ENCODE data around the gene ME1. TPM values are rescaled to one million over a fixed set of nuclear protein-coding genes. Genes with fewer than 3 reads are reported as not detected.

Gene ME1
- total and polyA plus RNA-seq, 2 experiments from 2014 or later, result 4.0 to 10.0 TPM

GRCh38 chr6:83190626-83191025 is 240.2 kb downstream of the ME1 start:
- in situ Hi-C loops (cut with MboI), result loop anchor here (25.0 kb wide), 1 partner anchor 953 kb away; the partner anchor contains the start of gene IBTK
- H3K4me1 ChIP-seq (ENCODE audit: insufficient read depth), result peaks cover 21% of the 10 kb centered on the region
- peak overlapping the region; percentile 15 for H3K4me2 ChIP-seq (ENCODE audit: unreplicated experiment)
- TF ChIP-seq EZH2phosphoT487 (IDR thresholded peaks at IDR 0.05; ENCODE audit: insufficient read depth, low read depth) (no peak), EZH2 (IDR thresholded peaks at IDR 0.05; ENCODE audit: insufficient read depth, poor library complexity, severe bottlenecking) (no peak)
- no peaks in the 10 kb centered on the region for H3K27me3 ChIP-seq (replicated peaks; ENCODE audit: insufficient read depth)
- 76 to 89% methylated on average over 6 of the region's 6 CpGs for WGBS, 2 experiments (ENCODE audit: low coverage in 1 of 2, low lambda C conversion rate in 2 of 2, missing lambda C conversion rate in 2 of 2)
- H3F3A ChIP-seq (ENCODE audit: insufficient read depth), result peaks cover 10% of the 10 kb centered on the region; the same call in 1 of the 2 replicates
- peak overlapping the region; percentile 88; the same call in 1 of the 2 replicates for H3K4me3 ChIP-seq
- H3K9me2 ChIP-seq (ENCODE audit: insufficient read depth), result no peaks in the 10 kb centered on the region
- peaks cover 85% of the 10 kb centered on the region for H3K79me2 ChIP-seq (ENCODE audit: insufficient read depth)
- no peak for DNase-seq
- no peak overlapping the region for H2AFZ ChIP-seq
- no peaks in the 10 kb centered on the region for H3K9me3 ChIP-seq (ENCODE audit: low read depth)
- H4K20me1 ChIP-seq (ENCODE audit: insufficient read depth), result no peaks in the 10 kb centered on the region
- no peak overlapping the region for H3K27ac ChIP-seq
- H3K36me3 ChIP-seq (ENCODE audit: low read depth), result peaks cover 40% of the 10 kb centered on the region
- H3K9ac ChIP-seq, result no peak overlapping the region

- Histone ChIP-seq H2AFZ (no peak overlapping the region), H3F3A (ENCODE audit: insufficient read depth) (peaks cover 28% of the 10 kb centered on the region), H3K27ac (no peak overlapping the region), H3K9ac (no peak overlapping the region), H3K4me3 (no peak overlapping the region), H3K9me2 (ENCODE audit: insufficient read depth) (no peaks in the 10 kb centered on the region), H4K20me1 (ENCODE audit: insufficient read depth) (no peaks in the 10 kb centered on the region), H3K4me2 (ENCODE audit: unreplicated experiment) (no peak overlapping the region), H3K9me3 (ENCODE audit: low read depth) (no peaks in the 10 kb centered on the region), H3K79me2 (ENCODE audit: insufficient read depth) (peaks cover 85% of the 10 kb centered on the region), H3K27me3 (replicated peaks; ENCODE audit: insufficient read depth) (no peaks in the 10 kb centered on the region), H3K4me1 (ENCODE audit: insufficient read depth) (peaks cover 31% of the 10 kb centered on the region), H3K36me3 (ENCODE audit: low read depth) (peaks cover 56% of the 10 kb centered on the region)
- TF ChIP-seq EZH2 (IDR thresholded peaks at IDR 0.05; ENCODE audit: insufficient read depth, poor library complexity, severe bottlenecking) (no peak), EZH2phosphoT487 (IDR thresholded peaks at IDR 0.05; ENCODE audit: insufficient read depth, low read depth) (no peak)
- 82 to 83% methylated on average over 3 of the region's 3 CpGs for WGBS, 2 experiments (ENCODE audit: low coverage in 1 of 2, low lambda C conversion rate in 2 of 2, missing lambda C conversion rate in 2 of 2)
- no peak for DNase-seq
- in situ Hi-C loops (cut with MboI), result loop anchor here (25.0 kb wide), 1 partner anchor 951 kb away; the partner anchor contains the start of gene IBTK
Measured at GRCh38 chr6:83188501-83188900, 242.3 kb downstream of the ME1 start.

- WGBS, 2 experiments (ENCODE audit: low coverage in 1 of 2, low lambda C conversion rate in 2 of 2, missing lambda C conversion rate in 2 of 2), result 100% methylated on average over 2 of the region's 2 CpGs
- H4K20me1 ChIP-seq (ENCODE audit: insufficient read depth), result peaks cover 9% of the 10 kb centered on the region; the same call in 1 of the 2 replicates
- peaks cover 79% of the 10 kb centered on the region for H3K79me2 ChIP-seq (ENCODE audit: insufficient read depth)
- H3K4me3 ChIP-seq, result no peak overlapping the region
- H3K27ac ChIP-seq, result peak overlapping the region; percentile 70
- no peak for TF ChIP-seq EZH2 (IDR thresholded peaks at IDR 0.05; ENCODE audit: insufficient read depth, poor library complexity, severe bottlenecking)
- TF ChIP-seq EZH2phosphoT487 (IDR thresholded peaks at IDR 0.05; ENCODE audit: insufficient read depth, low read depth), result no peak
- peak; percentile 23 for DNase-seq
- no peaks in the 10 kb centered on the region for H3K9me3 ChIP-seq (ENCODE audit: low read depth)
- H3F3A ChIP-seq (ENCODE audit: insufficient read depth), result peaks cover 57% of the 10 kb centered on the region
- H3K9me2 ChIP-seq (ENCODE audit: insufficient read depth), result no peaks in the 10 kb centered on the region
- in situ Hi-C loops (cut with MboI), result loop anchor here (25.0 kb wide), 1 partner anchor 948 kb away; the partner anchor contains the start of gene IBTK
- no peaks in the 10 kb centered on the region for H3K27me3 ChIP-seq (replicated peaks; ENCODE audit: insufficient read depth)
- H3K4me1 ChIP-seq (ENCODE audit: insufficient read depth), result peaks cover 36% of the 10 kb centered on the region
- H3K9ac ChIP-seq, result no peak overlapping the region
- no peak overlapping the region for H3K4me2 ChIP-seq (ENCODE audit: unreplicated experiment)
- no peak overlapping the region for H2AFZ ChIP-seq
- peaks cover 78% of the 10 kb centered on the region for H3K36me3 ChIP-seq (ENCODE audit: low read depth)
Measured at GRCh38 chr6:83185096-83185495, 245.8 kb downstream of the ME1 start.

GRCh38 chr6:83183082-83183828 is 247.6 kb downstream of the ME1 start:
- peaks cover 9% of the 10 kb centered on the region; the same call in 1 of the 2 replicates for H4K20me1 ChIP-seq (ENCODE audit: insufficient read depth)
- peak overlapping the region; percentile 26 for H3K4me3 ChIP-seq
- H3K4me2 ChIP-seq (ENCODE audit: unreplicated experiment), result peak overlapping the region; percentile 64
- H3K9me3 ChIP-seq (ENCODE audit: low read depth), result no peaks in the 10 kb centered on the region
- DNase-seq, result peak; percentile 95
- no peaks in the 10 kb centered on the region for H3K27me3 ChIP-seq (replicated peaks; ENCODE audit: insufficient read depth)
- no peaks in the 10 kb centered on the region for H3K9me2 ChIP-seq (ENCODE audit: insufficient read depth)
- TF ChIP-seq EZH2phosphoT487 (IDR thresholded peaks at IDR 0.05; ENCODE audit: insufficient read depth, low read depth) (no peak), EZH2 (IDR thresholded peaks at IDR 0.05; ENCODE audit: insufficient read depth, poor library complexity, severe bottlenecking) (no peak)
- no peak overlapping the region for H2AFZ ChIP-seq
- in situ Hi-C loops (cut with MboI), result loop anchor here (25.0 kb wide), 1 partner anchor 946 kb away; the partner anchor contains the start of gene IBTK
- peaks cover 79% of the 10 kb centered on the region for H3K79me2 ChIP-seq (ENCODE audit: insufficient read depth)
- peaks cover 77% of the 10 kb centered on the region for H3K36me3 ChIP-seq (ENCODE audit: low read depth)
- whole genome bisulfite sequencing, 2 experiments (ENCODE audit: low coverage in 1 of 2, low lambda C conversion rate in 2 of 2, missing lambda C conversion rate in 2 of 2), result 18 to 23% methylated on average over 9 of the region's 9 CpGs
- peak overlapping the region; percentile 70 for H3K27ac ChIP-seq
- H3K4me1 ChIP-seq (ENCODE audit: insufficient read depth), result peaks cover 36% of the 10 kb centered on the region
- peaks cover 57% of the 10 kb centered on the region for H3F3A ChIP-seq (ENCODE audit: insufficient read depth)
- peak overlapping the region; percentile 37 for H3K9ac ChIP-seq

Data from GM23248 (cell line).